ENCODE measurements around the gene COX17. TPM values are rescaled to one million over a fixed set of nuclear protein-coding genes. Genes with fewer than 3 reads are reported as not detected.

Gene COX17
- total and polyA plus RNA-seq, 2 donors (not counting 3 experiments of a cell fraction or from before 2014, with no cell fraction given), result 19.8 to 37.6 TPM

DNA sequence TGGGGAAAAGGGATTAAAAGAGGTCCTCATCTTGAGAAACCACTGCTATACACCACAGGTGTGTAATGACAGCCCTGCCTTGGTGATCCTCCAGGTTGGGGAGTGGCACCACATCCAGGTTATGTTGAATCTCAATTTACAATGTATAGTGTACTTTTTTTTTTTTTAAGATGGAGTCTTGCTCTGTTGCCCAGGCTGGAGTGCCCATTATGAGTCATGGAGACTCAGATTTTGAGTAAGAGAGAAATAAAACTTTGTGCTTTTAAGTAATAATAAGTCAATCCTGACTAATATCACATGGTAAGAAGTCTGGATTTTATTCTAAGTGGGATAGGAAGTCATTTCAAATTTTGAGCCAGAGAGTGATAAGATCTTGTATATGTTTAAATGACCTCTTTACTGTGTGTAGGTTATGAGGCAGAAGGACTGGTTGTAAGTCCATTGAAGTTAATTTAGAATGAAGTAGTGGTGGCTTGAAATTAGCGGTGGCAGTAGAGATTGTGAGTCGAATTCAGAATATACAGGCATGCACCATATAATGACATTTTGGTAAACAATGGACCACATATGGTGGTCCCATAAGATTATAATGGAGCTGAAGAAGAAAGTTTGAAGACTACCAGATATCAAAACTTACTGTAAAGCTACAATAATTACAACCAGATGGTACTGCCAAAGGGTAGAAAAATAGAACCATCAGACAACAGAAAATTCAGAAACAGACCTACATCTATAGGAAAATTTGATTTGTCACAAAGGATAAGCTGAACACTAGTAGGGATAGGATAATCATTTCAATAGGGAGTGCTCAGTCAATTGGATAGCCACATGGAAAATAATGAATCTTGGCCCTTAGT is 37.5 kb downstream of the COX17 start:
- H3K4me3 ChIP-seq (replicated peaks in 1 of 3; ENCODE audit: insufficient read depth in 1 of 3, low read depth in 1 of 3, low read length in 3 of 3), result no peak overlapping the region
- no peaks in the 10 kb centered on the region for H3K36me3 ChIP-seq (ENCODE audit: control insufficient read depth in 2 of 2, extremely low read depth in 1 of 2, insufficient read depth in 2 of 2, low read length in 2 of 2)
- no peaks in the 10 kb centered on the region for H4K20me1 ChIP-seq (replicated peaks; ENCODE audit: control insufficient read depth, extremely low read depth, insufficient read depth, low read length)
- no peaks in the 10 kb centered on the region for H3K79me2 ChIP-seq (ENCODE audit: control insufficient read depth, insufficient read depth, low read length)
- H3K9me1 ChIP-seq (replicated peaks; ENCODE audit: control insufficient read depth, extremely low read depth, insufficient read depth, low read length), result no peaks in the 10 kb centered on the region
- intact Hi-C loops (cut with micrococcal nuclease) (no loop called here), dilution Hi-C loops (cut with MboI; ENCODE audit: extremely low pct_ligation_motif_present, low sequenced_read_pairs) (no loop called here)
- no peak for TF ChIP-seq FOS (IDR thresholded peaks at IDR 0.05; ENCODE audit: borderline replicate concordance, insufficient read depth, low read length)
- TF ChIP-seq GATA2 (IDR thresholded peaks at IDR 0.05; ENCODE audit: insufficient read depth, insufficient read length, low read depth, low read length), result no peak
- TF ChIP-seq EZH2 (IDR thresholded peaks at IDR 0.05; ENCODE audit: borderline replicate concordance, low read depth, low read length, severe bottlenecking), result no peak
- no peak for TF ChIP-seq JUN (IDR thresholded peaks at IDR 0.05; ENCODE audit: borderline replicate concordance, insufficient read depth, insufficient read length, low read depth)
- TF ChIP-seq MAX (IDR thresholded peaks at IDR 0.05; ENCODE audit: insufficient read depth, insufficient read length), result no peak
- no peak for TF ChIP-seq POLR2AphosphoS5 (IDR thresholded peaks at IDR 0.05; ENCODE audit: insufficient read depth, low read depth, low read length)
- no peak for TF ChIP-seq CTCF (IDR thresholded peaks at IDR 0.05; ENCODE audit: extremely low read depth in 1 of 2, insufficient read depth in 1 of 2, low read depth in 1 of 2, low read length in 2 of 2)
- TF ChIP-seq MYC (IDR thresholded peaks at IDR 0.05; ENCODE audit: low read depth, low read length), result no peak
- TF ChIP-seq POLR2A (IDR thresholded peaks at IDR 0.05; ENCODE audit: low read depth, low read length), result no peak
- no peaks in the 10 kb centered on the region for H3K9me3 ChIP-seq (replicated peaks; ENCODE audit: control insufficient read depth, insufficient read depth, low read length)
- H3K9ac ChIP-seq (replicated peaks; ENCODE audit: extremely low read depth, insufficient read depth, low read length), result no peak overlapping the region
- BruUV-seq (replicated peaks), result TSS peak; percentile 33
- no peak overlapping the region for H3K4me2 ChIP-seq (ENCODE audit: insufficient read depth, low read length)
- DNase-seq (ENCODE audit: low read depth, low spot score), result no peak
- peaks cover 34% of the 10 kb centered on the region for H3K4me1 ChIP-seq (ENCODE audit: control insufficient read depth, extremely low read depth, insufficient read depth, low read length)
- ChIA-PET CTCF (no interaction called here), POLR2A (no interaction called here)
- H2AFZ ChIP-seq (ENCODE audit: low read depth, low read length), result no peak overlapping the region
- FAIRE-seq, result no peak
- H3K27ac ChIP-seq (ENCODE audit: insufficient read depth, low read depth, low read length), result no peak overlapping the region
- H3K27me3 ChIP-seq (ENCODE audit: control insufficient read depth in 2 of 2, insufficient read depth in 2 of 2, low read length in 2 of 2), result no peaks in the 10 kb centered on the region
